ENCODE data around the gene RHBDF1.

DNA sequence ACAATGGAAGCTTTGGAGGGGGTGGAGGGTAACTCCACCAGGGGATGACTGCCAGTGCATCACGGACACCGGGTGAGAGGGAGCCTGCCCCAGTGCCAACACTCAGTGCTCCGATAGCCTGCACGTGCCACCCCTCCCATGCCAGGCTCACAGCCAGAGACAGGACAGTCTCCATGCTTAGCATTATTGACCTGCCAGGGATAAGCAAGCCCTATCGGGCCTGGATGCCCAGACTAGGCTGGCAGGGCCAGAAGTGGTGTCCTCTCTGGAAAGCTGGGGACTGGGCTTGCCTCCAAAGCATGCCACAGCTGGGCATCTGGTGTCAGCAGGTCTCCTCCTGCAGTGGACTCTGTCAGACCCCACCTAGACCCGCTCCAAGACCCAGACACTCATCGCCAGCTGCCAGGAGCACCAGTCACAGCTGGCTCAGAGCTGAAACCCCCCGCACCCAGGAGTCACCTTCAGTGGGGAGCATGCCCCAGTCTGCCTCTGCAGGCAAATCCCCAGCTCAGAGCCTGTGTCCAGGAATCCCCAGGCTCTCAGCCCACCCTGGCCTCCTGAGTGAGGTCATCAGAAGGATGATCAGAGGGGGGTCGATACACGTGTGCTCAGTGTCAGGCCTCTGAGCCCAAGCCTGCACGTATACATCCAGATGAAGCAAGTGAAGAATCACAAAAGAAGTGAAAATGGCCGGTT lies 1.8 kb upstream of the RHBDF1 start:
- TF ChIP-seq, protein P1, sequence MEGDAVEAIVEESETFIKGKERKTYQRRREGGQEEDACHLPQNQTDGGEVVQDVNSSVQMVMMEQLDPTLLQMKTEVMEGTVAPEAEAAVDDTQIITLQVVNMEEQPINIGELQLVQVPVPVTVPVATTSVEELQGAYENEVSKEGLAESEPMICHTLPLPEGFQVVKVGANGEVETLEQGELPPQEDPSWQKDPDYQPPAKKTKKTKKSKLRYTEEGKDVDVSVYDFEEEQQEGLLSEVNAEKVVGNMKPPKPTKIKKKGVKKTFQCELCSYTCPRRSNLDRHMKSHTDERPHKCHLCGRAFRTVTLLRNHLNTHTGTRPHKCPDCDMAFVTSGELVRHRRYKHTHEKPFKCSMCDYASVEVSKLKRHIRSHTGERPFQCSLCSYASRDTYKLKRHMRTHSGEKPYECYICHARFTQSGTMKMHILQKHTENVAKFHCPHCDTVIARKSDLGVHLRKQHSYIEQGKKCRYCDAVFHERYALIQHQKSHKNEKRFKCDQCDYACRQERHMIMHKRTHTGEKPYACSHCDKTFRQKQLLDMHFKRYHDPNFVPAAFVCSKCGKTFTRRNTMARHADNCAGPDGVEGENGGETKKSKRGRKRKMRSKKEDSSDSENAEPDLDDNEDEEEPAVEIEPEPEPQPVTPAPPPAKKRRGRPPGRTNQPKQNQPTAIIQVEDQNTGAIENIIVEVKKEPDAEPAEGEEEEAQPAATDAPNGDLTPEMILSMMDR (IDR thresholded peaks at IDR 0.05; ENCODE audit: low read depth, low read length), result no peak
- no peak for TF ChIP-seq EZH2phosphoT487 (IDR thresholded peaks at IDR 0.05; ENCODE audit: low read depth)

Measured in OCI-LY3 (cell line).